ENCODE data around the gene KRT8.

The KRT8 gene

GRCh38 chr12:52899338-52900035 lies 5.4 kb downstream of the KRT8 start:
- no peak for DNase-seq (ENCODE audit: low read depth in 1 of 2, low spot score in 1 of 2)
- TF ChIP-seq POLR2AphosphoS5 (IDR thresholded peaks at IDR 0.05; ENCODE audit: low read depth) = no peak
- TF ChIP-seq CTCF (IDR thresholded peaks at IDR 0.05; ENCODE audit: insufficient read depth, low read length) = no peak
- no peak for TF ChIP-seq GABPA (IDR thresholded peaks at IDR 0.05; ENCODE audit: low read depth)
- no peak for TF ChIP-seq SPI1 (IDR thresholded peaks at IDR 0.05; ENCODE audit: borderline replicate concordance, low read depth)
- no peak for TF ChIP-seq REST (IDR thresholded peaks at IDR 0.05; ENCODE audit: insufficient replicate concordance, low read depth)
- H3K27ac ChIP-seq (replicated peaks) = no peak overlapping the region

GRCh38 chr12:52896190-52897100 lies 8.4 kb downstream of the KRT8 start:
- Histone ChIP-seq H3K27ac (replicated peaks) (no peak overlapping the region), H3K27me3 (ENCODE audit: insufficient read depth, poor library complexity, severe bottlenecking) (peaks cover 2% of the 10 kb centered on the region), H3K4me3 (replicated peaks; ENCODE audit: insufficient read depth, low read length) (no peak overlapping the region)
- no peak for DNase-seq (ENCODE audit: low read depth in 1 of 2, low spot score in 1 of 2)
- TF ChIP-seq CTCF (IDR thresholded peaks at IDR 0.05; ENCODE audit: insufficient read depth, low read length) (no peak), SPI1 (IDR thresholded peaks at IDR 0.05; ENCODE audit: borderline replicate concordance, low read depth) (no peak), POLR2AphosphoS5 (IDR thresholded peaks at IDR 0.05; ENCODE audit: low read depth) (no peak), REST (IDR thresholded peaks at IDR 0.05; ENCODE audit: insufficient replicate concordance, low read depth) (no peak), GABPA (IDR thresholded peaks at IDR 0.05; ENCODE audit: low read depth) (no peak)

More at GRCh38 chr12:52899338-52900035, 5.4 kb downstream of the KRT8 start:
- Histone ChIP-seq H3K27me3 (ENCODE audit: insufficient read depth, poor library complexity, severe bottlenecking) (peaks cover 2% of the 10 kb centered on the region), H3K4me3 (replicated peaks; ENCODE audit: insufficient read depth, low read length) (no peak overlapping the region)

- peaks cover 2% of the 10 kb centered on the region for H3K27me3 ChIP-seq (ENCODE audit: insufficient read depth, poor library complexity, severe bottlenecking)
- TF ChIP-seq CTCF (IDR thresholded peaks at IDR 0.05; ENCODE audit: insufficient read depth, low read length) (no peak), GABPA (IDR thresholded peaks at IDR 0.05; ENCODE audit: low read depth) (no peak), SPI1 (IDR thresholded peaks at IDR 0.05; ENCODE audit: borderline replicate concordance, low read depth) (no peak), REST (IDR thresholded peaks at IDR 0.05; ENCODE audit: insufficient replicate concordance, low read depth) (no peak), POLR2AphosphoS5 (IDR thresholded peaks at IDR 0.05; ENCODE audit: low read depth) (no peak)
- no peak for DNase-seq (ENCODE audit: low read depth in 1 of 2, low spot score in 1 of 2)
- no peak overlapping the region for H3K27ac ChIP-seq (replicated peaks)
- H3K4me3 ChIP-seq (replicated peaks; ENCODE audit: insufficient read depth, low read length) = no peak overlapping the region
Measured at GRCh38 chr12:52895726-52896189, 9.1 kb downstream of the KRT8 start.
